GM12878 (cell line): ENCODE measurements around the gene JAG1. TPM values are rescaled to one million over a fixed set of nuclear protein-coding genes. Genes with fewer than 3 reads are reported as not detected.

ENCODE experiments used
- ATAC-seq: fragments of 200-7000 bp; cut with Tn5 transposase; 3 replicates; pipeline ENCODE4 v1.9.1; 2020; ENCODE audit warnings: mild to moderate bottlenecking, moderate library complexity
- BruUV-seq: library from RNA; stranded (reverse); fragments of 400-500 nt; replicated peaks from 2 replicates; lab custom pipeline; 2021; lab: Mats Ljungman, UMichigan
- CTCF ChIA-PET: fragments of 300-600 bp; sonication (Branson Sonifier 250); formaldehyde crosslinking; extraction: SDS; loops from one replicate; lab custom pipeline; 2021; ENCODE audit warnings: inconsistent platforms; lab: Yijun Ruan, JAX
- POLR2A ChIA-PET: fragments of 350-600 bp; formaldehyde crosslinking; extraction: SDS; loops from one replicate; lab custom pipeline; 2021; ENCODE audit warnings: inconsistent platforms; lab: Charles Lee
- RAD21 ChIA-PET: fragments of 300-600 bp; sonication (Branson Sonifier 250); formaldehyde crosslinking; loops from one replicate; lab custom pipeline; 2023; ENCODE audit warnings: antibody characterized with exemption; ENCODE audit not compliant: unreplicated experiment; lab: Charles Lee
- SMC1A ChIA-PET: fragments of 300-600 bp; sonication (Branson Sonifier 250); formaldehyde crosslinking; loops from one replicate; lab custom pipeline; 2023; ENCODE audit not compliant: unreplicated experiment, uncharacterized antibody; lab: Charles Lee
- DNase-seq: peaks from one replicate; pipeline ENCODE4 v3.0.0-alpha.2; 2011; ENCODE audit warnings: low read depth, low spot score
- FAIRE-seq: peaks from 3 replicates; lab custom pipeline; 2011; peaks lifted over from hg19 to GRCh38; lab: Jason Lieb, UNC
- H2AFZ ChIP-seq: 2 replicates; pipeline ENCODE4 v1.6.0; 2011; ENCODE audit warnings: low read depth, low read length, control low read depth; ENCODE audit not compliant: control insufficient read depth
- H3K27ac ChIP-seq: 2 replicates; pipeline ENCODE4 v1.5.1; 2011; ENCODE audit warnings: control low read depth; ENCODE audit not compliant: control insufficient read depth, insufficient read depth
- H3K27me3 ChIP-seq, 2 experiments: replicated peaks in 1 of 2; 2 replicates each; pipeline versions ENCODE4 v1.6.0 to v1.6.1; 2011; ENCODE audit warnings: low read length in 1 of 2; ENCODE audit not compliant: control insufficient read depth in 2 of 2, insufficient read depth in 2 of 2
- H3K36me3 ChIP-seq, 2 experiments: 2 replicates each; pipeline ENCODE4 v1.5.1; 2011; ENCODE audit warnings: low read length in 1 of 2; ENCODE audit not compliant: control insufficient read depth in 2 of 2, insufficient read depth in 2 of 2
- H3K4me1 ChIP-seq: 2 replicates; pipeline ENCODE4 v1.6.1; 2011; ENCODE audit warnings: mild to moderate bottlenecking, low read length, moderate library complexity, mixed read lengths; ENCODE audit not compliant: control insufficient read depth, insufficient read depth
- H3K4me2 ChIP-seq: 2 replicates; pipeline ENCODE4 v1.6.0; 2011; ENCODE audit warnings: control low read depth; ENCODE audit not compliant: control insufficient read depth, insufficient read depth
- H3K4me3 ChIP-seq: fragments of 200-600 bp; sonication (generic); 2 replicates; pipeline ENCODE4 v1.5.1; 2016
- H3K79me2 ChIP-seq: 2 replicates; pipeline ENCODE4 v1.6.0; 2011; ENCODE audit warnings: low read length; ENCODE audit not compliant: control insufficient read depth, insufficient read depth
- H3K9ac ChIP-seq: 2 replicates; pipeline ENCODE4 v1.8.0; 2011; ENCODE audit warnings: low read length, control low read depth, mixed read lengths; ENCODE audit not compliant: control insufficient read depth, insufficient read depth
- H3K9me3 ChIP-seq: replicated peaks from 3 replicates; pipeline ENCODE4 v1.5.1; 2011; ENCODE audit warnings: mild to moderate bottlenecking, low read length; ENCODE audit not compliant: control insufficient read depth, insufficient read depth
- H4K20me1 ChIP-seq: 2 replicates; pipeline ENCODE4 v1.6.0; 2011; ENCODE audit not compliant: control insufficient read depth, insufficient read depth
- BCL11A ChIP-seq: IDR thresholded peaks from 2 replicates; pipeline ENCODE4 v1.6.1; 2011; ENCODE audit warnings: low read depth, low read length
- BHLHE40 ChIP-seq, 2 experiments: fragments of 450-650 bp in 1 of 2; IDR thresholded peaks; 2 replicates each; pipeline ENCODE4 v1.6.1; 2011 to 2017; ENCODE audit warnings: low read depth in 2 of 2, borderline replicate concordance in 1 of 2, improper control_type of control experiment in 1 of 2, low read length in 1 of 2, mild to moderate bottlenecking in 1 of 2
- CBX3 ChIP-seq: fragments of 200-600 bp; sonication (generic); IDR thresholded peaks from 2 replicates; pipeline ENCODE4 v1.6.1; 2016; ENCODE audit warnings: low read depth, borderline replicate concordance
- EED ChIP-seq: sonication (generic); IDR thresholded peaks from 2 replicates; pipeline ENCODE4 v1.6.1; 2016; ENCODE audit warnings: antibody characterized with exemption, low read depth
- FOXK2 ChIP-seq: fragments of 450-650 bp; IDR thresholded peaks from 2 replicates; pipeline ENCODE4 v1.6.1; 2017; ENCODE audit warnings: mild to moderate bottlenecking, moderate library complexity
- GATAD2B ChIP-seq: fragments of 450-650 bp; conservative IDR thresholded peaks from 2 replicates; pipeline ENCODE4 v1.6.1; 2017; ENCODE audit warnings: low read depth, mild to moderate bottlenecking, moderate library complexity
- LARP7 ChIP-seq: fragments of 450-650 bp; IDR thresholded peaks from 2 replicates; pipeline ENCODE4 v1.6.1; 2017; ENCODE audit warnings: mild to moderate bottlenecking
- MLLT1 ChIP-seq: fragments of 450-650 bp; IDR thresholded peaks from 2 replicates; pipeline ENCODE4 v1.6.1; 2016; ENCODE audit warnings: mild to moderate bottlenecking
- MTA2 ChIP-seq: fragments of 450-650 bp; IDR thresholded peaks from 2 replicates; pipeline ENCODE4 v1.6.1; 2016; ENCODE audit warnings: low read depth, mild to moderate bottlenecking, moderate library complexity
- MXI1 ChIP-seq: fragments of 150-350 bp; IDR thresholded peaks from 2 replicates; pipeline ENCODE4 v1.6.1; 2011; ENCODE audit warnings: low read depth, mild to moderate bottlenecking, inconsistent platforms, low read length, improper control_type of control experiment
- MYC ChIP-seq: IDR thresholded peaks from 2 replicates; pipeline ENCODE4 v1.6.1; 2011; ENCODE audit warnings: mild to moderate bottlenecking, low read length, moderate library complexity, inconsistent platforms; ENCODE audit not compliant: insufficient read depth, insufficient replicate concordance, insufficient read length, severe bottlenecking
- PAX5 ChIP-seq: IDR thresholded peaks from 2 replicates; pipeline ENCODE4 v1.6.1; 2011; ENCODE audit warnings: low read depth, low read length, borderline replicate concordance
- RAD51 ChIP-seq: fragments of 450-650 bp; IDR thresholded peaks from 2 replicates; pipeline ENCODE4 v1.6.1; 2016; ENCODE audit warnings: moderate library complexity, mild to moderate bottlenecking, inconsistent platforms
- REST ChIP-seq: IDR thresholded peaks from 2 replicates; pipeline ENCODE4 v1.6.1; 2012; ENCODE audit warnings: mild to moderate bottlenecking, low read depth, low read length
- SREBF2 ChIP-seq: IDR thresholded peaks from 2 replicates; pipeline ENCODE4 v1.6.1; 2012; ENCODE audit warnings: mild to moderate bottlenecking, low read length
- WGBS: methylation state at CpG from one replicate; pipeline ENCODE4 v1.1.6; 2016; ENCODE audit warnings: low lambda C conversion rate; ENCODE audit not compliant: insufficient replicate concordance, insufficient coverage; ENCODE audit errors: missing lambda C conversion rate; 5-methylcytosine and 5-hydroxymethylcytosine counted together
- in situ Hi-C: fragments of 300-500 bp; cut with MboI; formaldehyde crosslinking; loops from 9 replicates; pipeline ENCODE4 v1.14.3; 2018; ENCODE audit warnings: mixed read lengths
- intact Hi-C: fragments of 100-400 bp; cut with micrococcal nuclease; formaldehyde crosslinking; loops from one replicate; pipeline ENCODE4 v1.14.2; 2022; ENCODE audit not compliant: unreplicated experiment
- polyA plus RNA-seq, 11 experiments: library from polyadenylated mRNA; depleted of rRNA in 4 of 11; unstranded in 6 of 11; stranded (reverse) in 5 of 11; fragments of >200 nt; fragmentation: Nextera tagmentation in 4 of 11; fragmentation: Illumina TruSeq in 1 of 11; extraction: Ambion mirVana in 4 of 11; extraction: Trizol in 1 of 11; gene quantifications; 1 replicate in 1 of 11; 2 replicates in 10 of 11; pipeline versions ENCODE4 v1.2.1 to v1.2.3, GENCODE V29; 2011 to 2016; ENCODE audit warnings: inconsistent platforms in 2 of 11, missing spikeins in 2 of 11, low read depth in 1 of 11
- total RNA-seq, 4 experiments: library from RNA; depleted of rRNA in 3 of 4; stranded (reverse); fragments of >200 nt in 3 of 4; fragmentation: Illumina TruSeq in 1 of 4; extraction: Trizol in 1 of 4; gene quantifications; 2 replicates each; pipeline versions ENCODE4 v1.2.1 to v1.2.3, GENCODE V29; 2013 to 2021

The JAG1 gene
- total and polyA plus RNA-seq, 10 of the 15 experiments (the other 5 are each of a cell fraction or from before 2014, with no cell fraction given) = 0.66 to 6.9 (median 1.8) TPM

GRCh38 chr20:10674684-10675449, 1.1 kb upstream of the JAG1 start (continued):
- TF ChIP-seq MTA2 = 0 out of 2 replicates have a peak, but pooled peaks have one; percentile 11
- 0 out of 2 replicates have a peak, but pooled peaks have one; percentile 24 for TF ChIP-seq EED
- TF ChIP-seq FOXK2 = no peak

DNA sequence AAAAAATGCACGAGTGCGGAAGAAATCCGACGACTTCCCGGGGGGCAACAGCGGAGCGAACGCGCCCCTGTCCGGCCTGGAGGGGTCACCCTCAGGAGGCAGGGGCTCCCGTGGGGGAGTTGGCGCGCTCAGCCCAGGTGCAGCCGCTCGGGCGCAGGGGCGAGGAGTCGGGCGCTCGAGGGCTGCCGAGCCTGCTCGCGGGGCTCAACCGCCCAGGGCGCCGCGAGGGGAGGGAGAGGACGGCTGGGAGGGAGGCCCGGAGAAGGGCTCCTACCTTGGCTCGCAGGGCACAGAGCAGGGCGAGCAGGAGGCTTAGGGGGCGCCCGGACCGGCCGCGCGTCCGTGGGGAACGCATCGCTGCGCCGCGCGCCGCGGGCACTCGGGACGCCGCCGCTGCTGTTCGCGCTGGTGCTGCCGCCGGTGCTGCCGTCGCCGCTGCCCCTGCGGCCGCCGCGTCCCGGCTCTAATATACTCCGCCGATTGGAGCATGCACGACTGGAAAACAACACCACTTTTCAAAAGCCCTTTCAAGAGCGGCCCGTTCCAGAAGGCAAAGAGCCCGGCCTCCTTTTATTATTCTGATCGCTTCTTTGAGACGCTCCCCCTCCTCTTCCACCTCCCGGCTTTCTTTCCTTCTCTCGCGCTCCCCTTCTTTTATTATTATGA, 490 bp downstream of the JAG1 start:
- Histone ChIP-seq H3K9ac (peak overlapping the region; percentile 62), H3K27ac (peak overlapping the region; percentile 16; the same call in 1 of the 2 replicates), H3K36me3 (no peaks in the 10 kb centered on the region; a peak in 1 of 4 replicates), H4K20me1 (no peaks in the 10 kb centered on the region), H3K4me2 (peak overlapping the region; percentile 32), H2AFZ (peak overlapping the region; percentile 33), H3K79me2 (peaks cover 10% of the 10 kb centered on the region), H3K9me3 (no peaks in the 10 kb centered on the region), H3K4me1 (peaks cover 27% of the 10 kb centered on the region), H3K4me3 (peak overlapping the region; percentile 81), H3K27me3 (peaks cover 0 to 5% of the 10 kb centered on the region in 2 experiments; a peak in 2 of 4 replicates)
- ChIA-PET POLR2A (interaction anchor here (0.7 to 2.1 kb wide), 3 partner anchors 132 to 594 kb away, joined by 3 to 6 read pairs (median 4); no protein-coding TSS in a partner anchor), RAD21 (interaction anchor here (0.6 to 3.9 kb wide), 6 partner anchors 84 to 594 kb away, joined by 3 to 30 read pairs (median 18); no protein-coding TSS in a partner anchor), CTCF (interaction anchor here (0.7 to 1.8 kb wide), 5 partner anchors 14 to 871 kb away, joined by 3 to 4 read pairs (median 4); no protein-coding TSS in a partner anchor), SMC1A (interaction anchor here (1.6 to 2.3 kb wide), 3 partner anchors 19 to 595 kb away, joined by 4 to 8 read pairs (median 5); no protein-coding TSS in a partner anchor)
- ATAC-seq (peak; percentile 0), DNase-seq (no peak), FAIRE-seq (no peak)
- in situ Hi-C loops = loop anchor here (5.0 to 10.0 kb wide), 2 partner anchors 599 to 871 kb away; no protein-coding TSS in a partner anchor
- WGBS = under 1% methylated on average over 60 of the region's 73 CpGs
- TSS peak; percentile 74 for BruUV-seq
- intact Hi-C loops = loop anchor here (5.0 to 10.0 kb wide), 5 partner anchors 199 to 731 kb away; no protein-coding TSS in a partner anchor
- no peak for TF ChIP-seq MLLT1
- peak; percentile 33 for TF ChIP-seq GATAD2B
- TF ChIP-seq BHLHE40 (IDR thresholded peaks at IDR 0.05; ENCODE audit: borderline replicate concordance in 1 of 2, low read depth in 2 of 2, low read length in 1 of 2) = 0 out of 4 replicates have a peak, but pooled peaks of 1 of the 2 experiments have one; percentile 5
- TF ChIP-seq MXI1 = 0 out of 2 replicates have a peak, but pooled peaks have one; percentile 26
- TF ChIP-seq BCL11A = no peak
- peak; percentile 34 for TF ChIP-seq MYC
- no peak for TF ChIP-seq SREBF2
- no peak; the same call in 1 of the 2 replicates for TF ChIP-seq REST
- TF ChIP-seq RAD51 = no peak
- no peak for TF ChIP-seq CBX3
- TF ChIP-seq MTA2 = no peak
- TF ChIP-seq PAX5 = peak; percentile 42; the same call in 1 of the 2 replicates
- TF ChIP-seq LARP7 = peak; percentile 68; the same call in 1 of the 2 replicates
